HS-5 (cell line): ENCODE results near the gene TMEM178B.
"Not testable (repeated sequence)": the region's sequence is repeated elsewhere in the genome, so short reads cannot be mapped to it uniquely, and the experiment has no call there.

ENCODE experiments used
- DNase-seq: peaks from one replicate; pipeline ENCODE4 v3.0.0-alpha.2; 2012; ENCODE audit warnings: low read depth

Gene TMEM178B

GRCh38 chr7:141184532-141185190, 110.8 kb downstream of the TMEM178B start:
- no peak for DNase-seq

GRCh38 chr7:141185369-141185967, 111.6 kb downstream of the TMEM178B start:
- no peak for DNase-seq

GRCh38 chr7:141189231-141189630, 115.4 kb downstream of the TMEM178B start:
- no peak for DNase-seq

- DNase-seq, result no peak
These were observed 116.6 kb downstream of the TMEM178B start for GRCh38 chr7:141190495-141190894.

GRCh38 chr7:141191277-141191676, 117.4 kb downstream of the TMEM178B start:
- no peak for DNase-seq

GRCh38 chr7:141193066-141193465, 119.2 kb downstream of the TMEM178B start:
- no peak for DNase-seq

- not testable (repeated sequence) for DNase-seq
These were observed 121.9 kb downstream of the TMEM178B start for GRCh38 chr7:141195722-141196121.

GRCh38 chr7:141198194-141198958, 124.5 kb downstream of the TMEM178B start:
- no peak for DNase-seq

- no peak for DNase-seq
These were observed 126.6 kb downstream of the TMEM178B start for GRCh38 chr7:141200191-141201108.

GRCh38 chr7:141201145-141201885, 127.5 kb downstream of the TMEM178B start:
- DNase-seq, result no peak

- DNase-seq, result no peak
These were observed 128.7 kb downstream of the TMEM178B start for GRCh38 chr7:141202535-141202934.

GRCh38 chr7:141203177-141203576, 129.3 kb downstream of the TMEM178B start:
- DNase-seq, result no peak

- no peak for DNase-seq
These were observed 129.7 kb downstream of the TMEM178B start for GRCh38 chr7:141203586-141203985.

GRCh38 chr7:141207661-141208060, 133.8 kb downstream of the TMEM178B start:
- no peak for DNase-seq

GRCh38 chr7:141208539-141208938, 134.7 kb downstream of the TMEM178B start:
- DNase-seq, result no peak

GRCh38 chr7:141209454-141209853, 135.6 kb downstream of the TMEM178B start:
- DNase-seq, result no peak

- no peak for DNase-seq
These were observed 137.0 kb downstream of the TMEM178B start for GRCh38 chr7:141210862-141211261.

GRCh38 chr7:141213226-141213625, 139.4 kb downstream of the TMEM178B start:
- no peak for DNase-seq

- no peak for DNase-seq
These were observed 144.1 kb downstream of the TMEM178B start for GRCh38 chr7:141217938-141218337.

GRCh38 chr7:141218941-141219340, 145.1 kb downstream of the TMEM178B start:
- no peak for DNase-seq

GRCh38 chr7:141220263-141220880, 146.5 kb downstream of the TMEM178B start:
- DNase-seq, result no peak
